HG03439 (cell line): ENCODE measurements around the gene CDH23.

Experiments
- ATAC-seq: cut with Tn5 transposase; IDR thresholded peaks from one replicate; pipeline ENCODE4 v1.9.1; 2021; ENCODE audit warnings: mild to moderate bottlenecking, moderate library complexity; ENCODE audit not compliant: unreplicated experiment

Gene CDH23

GRCh38 chr10:71648254-71648932, 251.7 kb downstream of the CDH23 start:
- no peak for ATAC-seq

DNA sequence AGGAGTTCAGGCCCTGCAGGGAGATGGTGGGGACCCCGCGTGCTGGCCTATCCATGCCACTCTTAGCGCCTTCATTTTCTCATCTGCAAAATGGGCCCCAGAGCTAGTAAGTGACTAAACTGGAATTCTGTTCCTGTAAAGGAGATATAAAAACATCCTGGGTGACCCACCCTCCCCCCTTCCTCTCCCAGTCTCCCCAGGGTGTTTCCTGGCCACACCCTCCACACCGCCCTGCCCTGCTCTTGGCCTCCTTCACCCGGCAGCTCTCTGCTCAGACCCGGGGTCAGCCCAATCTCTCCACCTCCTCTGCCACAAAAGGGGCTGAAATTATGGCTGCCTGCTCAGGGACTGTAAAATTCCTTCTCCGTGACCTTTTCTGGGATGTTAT, 252.2 kb downstream of the CDH23 start:
- no peak for ATAC-seq

DNA sequence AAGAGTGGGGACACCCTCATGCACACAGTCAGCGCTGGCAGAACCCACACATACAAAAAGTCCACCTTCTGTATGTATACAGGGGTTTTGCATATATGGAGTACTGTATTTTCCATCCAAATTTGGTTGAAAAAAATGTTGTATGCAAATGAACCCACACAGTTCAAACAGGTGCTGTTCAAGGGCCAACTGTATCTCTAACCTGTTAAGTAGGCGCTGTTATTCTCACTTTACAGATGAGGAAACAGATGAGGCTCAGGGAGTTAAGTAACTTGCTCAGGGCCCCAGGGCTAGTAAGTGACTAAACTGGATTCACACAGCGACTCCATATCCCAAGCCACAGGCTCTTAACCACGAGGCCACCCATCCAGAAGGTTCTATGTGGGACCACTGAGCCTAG, 252.9 kb downstream of the CDH23 start:
- no peak for ATAC-seq

DNA sequence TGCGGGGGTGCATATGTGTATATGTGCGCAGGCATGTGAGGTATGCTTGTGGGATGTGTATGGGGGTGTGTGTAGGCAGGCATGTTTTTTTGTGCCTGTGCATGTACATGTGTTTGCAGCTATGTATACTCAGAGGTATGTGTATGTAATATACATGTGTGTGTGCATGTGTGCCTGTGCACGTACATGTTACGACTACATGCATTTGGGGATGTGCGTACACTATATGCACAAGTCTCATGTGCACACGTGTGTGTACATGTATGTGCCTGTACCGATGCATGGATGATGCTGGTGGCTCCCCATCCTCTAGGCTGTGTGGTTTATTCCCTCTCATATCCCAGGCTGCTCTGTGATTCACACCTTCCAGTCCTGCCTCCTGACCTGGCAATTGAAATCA, 253.7 kb downstream of the CDH23 start:
- ATAC-seq, result no peak

DNA sequence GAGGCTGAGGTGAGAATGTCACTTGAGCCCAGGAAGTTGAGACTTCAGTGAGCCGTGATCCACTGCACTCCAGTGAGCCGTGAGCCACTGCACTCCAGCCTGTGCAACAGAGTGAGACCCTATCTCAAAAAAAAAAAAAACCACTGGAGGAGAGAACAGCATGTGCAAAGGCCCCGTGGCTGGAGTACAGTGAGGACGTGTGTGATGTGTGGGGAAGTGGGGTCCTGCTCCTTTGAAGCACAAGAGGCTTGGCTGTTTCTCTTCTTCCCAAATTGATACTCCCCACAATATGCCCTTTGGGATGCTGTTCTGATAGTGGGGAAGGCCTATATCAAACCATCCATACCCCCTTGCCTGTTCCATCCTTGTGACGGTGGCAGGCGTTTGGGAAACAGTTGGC, 254.7 kb downstream of the CDH23 start:
- no peak for ATAC-seq

DNA sequence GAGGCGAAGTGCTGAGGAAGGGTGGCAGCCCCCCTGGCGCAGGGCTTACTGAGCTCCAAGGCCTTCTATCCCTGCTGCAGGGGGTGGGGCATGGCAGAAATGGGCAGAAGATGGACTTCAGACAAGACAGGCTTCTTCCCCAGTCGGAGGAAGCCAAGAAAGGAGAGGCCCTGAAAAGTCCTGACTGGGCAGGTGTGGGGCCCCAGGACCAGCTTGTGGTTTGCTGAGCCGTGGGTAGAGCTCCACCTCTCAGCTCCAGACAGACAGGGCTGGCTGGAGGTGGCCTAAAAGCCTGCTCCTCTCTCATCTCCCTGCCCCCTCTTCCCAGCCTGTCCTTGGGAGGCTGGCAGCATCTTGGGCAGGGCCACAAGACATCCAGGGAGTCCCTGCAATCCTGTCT, 255.2 kb downstream of the CDH23 start:
- ATAC-seq, result no peak

DNA sequence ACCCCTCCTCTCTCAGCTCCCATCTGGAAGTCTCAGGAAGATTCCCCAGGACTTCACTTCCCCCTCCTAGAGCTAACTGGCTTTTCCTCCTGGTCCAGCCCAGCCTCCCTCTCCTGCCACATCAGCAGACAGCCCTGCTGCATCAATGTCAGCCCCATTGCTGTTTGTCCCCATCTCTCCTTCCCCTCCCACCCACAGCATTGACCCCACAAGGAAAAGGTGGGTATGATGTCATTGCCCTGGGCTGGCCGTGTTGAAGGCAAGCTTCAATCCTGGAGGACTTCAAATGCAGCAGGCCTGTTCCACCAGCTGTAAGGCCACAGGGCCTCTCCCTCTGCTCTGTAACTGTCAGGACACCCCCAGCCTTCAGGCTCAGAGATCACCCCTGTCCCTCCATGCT, 256.3 kb downstream of the CDH23 start:
- ATAC-seq, result no peak

DNA sequence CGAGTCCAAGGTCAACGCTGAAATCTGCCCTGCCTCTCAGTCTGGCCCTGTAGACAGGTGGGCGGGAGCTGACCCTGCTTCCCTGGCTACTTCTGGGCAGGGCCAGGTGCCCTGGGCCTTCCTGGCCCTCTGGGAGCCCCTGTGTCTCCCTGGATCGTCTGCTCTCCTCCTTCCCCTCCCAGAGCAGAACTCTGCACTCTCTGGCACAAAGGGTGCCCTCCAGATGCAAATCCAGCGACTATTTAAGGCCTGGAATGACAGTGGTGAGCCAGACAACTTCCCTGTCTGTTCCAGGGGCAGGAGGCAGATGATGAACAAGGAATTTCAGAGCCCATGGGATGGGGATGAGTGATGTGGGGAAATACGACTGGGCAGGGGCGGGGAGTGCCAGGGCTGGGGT, 259.5 kb downstream of the CDH23 start:
- no peak for ATAC-seq

DNA sequence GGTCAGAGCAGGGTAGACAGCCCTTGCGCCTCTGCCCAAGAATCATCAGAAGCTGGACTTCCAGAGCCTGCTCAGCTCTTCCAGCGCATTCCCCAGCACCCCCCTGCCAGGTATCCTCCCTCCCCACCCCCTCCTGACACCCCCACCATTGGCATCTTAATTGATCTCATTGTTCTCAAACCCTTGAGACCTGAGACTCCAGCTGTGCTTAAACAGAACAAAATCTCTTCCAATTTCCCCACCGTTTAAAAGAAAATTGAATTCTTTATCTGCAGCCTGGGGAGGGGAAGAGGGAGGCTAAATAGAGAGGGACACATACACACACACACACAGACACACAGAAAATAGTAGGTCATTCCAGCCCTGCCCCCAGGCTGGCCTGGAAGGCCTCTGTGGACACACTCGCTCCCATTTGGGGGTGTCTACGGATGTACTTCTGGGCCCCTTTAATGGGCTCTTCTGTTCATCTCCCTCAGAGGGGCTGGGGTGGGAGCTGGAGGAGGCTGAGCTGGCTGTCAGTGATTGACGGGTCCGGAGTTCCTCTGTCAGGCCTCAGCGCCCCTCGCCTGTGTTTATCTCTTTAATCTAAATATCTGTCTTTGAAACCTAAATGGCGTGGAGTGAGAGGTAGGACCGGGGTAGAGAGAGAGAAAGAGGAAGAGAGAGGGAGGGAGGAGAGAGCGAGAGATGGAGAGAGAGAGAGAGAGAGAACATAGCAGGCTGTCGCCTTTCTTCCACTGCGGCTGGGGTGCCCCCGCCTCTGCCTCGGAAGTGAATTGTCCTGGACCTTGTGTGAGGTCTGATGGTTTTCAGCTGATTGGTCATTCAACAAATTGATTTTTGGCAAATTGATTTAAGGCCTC, 261.1 kb downstream of the CDH23 start:
- no peak for ATAC-seq

- no peak for ATAC-seq
Observed at GRCh38 chr10:71658467-71658745, 261.7 kb downstream of the CDH23 start.

GRCh38 chr10:71659111-71659634, 262.5 kb downstream of the CDH23 start:
- ATAC-seq, result no peak

GRCh38 chr10:71659737-71660136, 263.0 kb downstream of the CDH23 start:
- no peak for ATAC-seq

- ATAC-seq, result no peak
Observed at GRCh38 chr10:71660313-71660712, 263.6 kb downstream of the CDH23 start.

GRCh38 chr10:71661060-71661622, 264.4 kb downstream of the CDH23 start:
- no peak for ATAC-seq

DNA sequence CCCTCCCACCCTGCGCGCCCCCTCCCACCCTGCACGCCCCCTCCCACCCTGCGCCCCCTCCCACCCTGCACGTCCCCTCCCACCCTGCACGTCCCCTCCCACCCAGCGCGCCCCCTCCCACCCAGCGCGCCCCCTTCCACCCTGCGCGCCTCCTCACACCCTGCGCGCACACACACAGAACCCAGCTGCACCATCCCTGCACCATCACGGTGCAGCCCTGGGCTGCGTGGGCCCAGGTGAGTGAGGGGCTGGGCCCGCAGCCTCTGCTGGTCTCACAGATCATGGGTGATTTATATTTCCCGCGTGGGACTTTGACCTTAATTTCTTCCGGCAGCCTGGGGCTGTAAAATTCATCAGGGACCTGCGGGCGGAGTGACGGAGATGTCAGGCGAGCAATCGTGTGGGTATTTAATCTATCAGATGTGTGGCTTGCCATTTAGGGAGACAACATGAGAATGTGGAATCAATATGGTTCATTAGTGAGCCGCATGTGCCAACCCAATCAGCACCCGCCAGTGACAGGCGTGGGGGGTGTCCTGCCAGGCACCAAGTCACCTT, 265.1 kb downstream of the CDH23 start:
- ATAC-seq, result no peak

DNA sequence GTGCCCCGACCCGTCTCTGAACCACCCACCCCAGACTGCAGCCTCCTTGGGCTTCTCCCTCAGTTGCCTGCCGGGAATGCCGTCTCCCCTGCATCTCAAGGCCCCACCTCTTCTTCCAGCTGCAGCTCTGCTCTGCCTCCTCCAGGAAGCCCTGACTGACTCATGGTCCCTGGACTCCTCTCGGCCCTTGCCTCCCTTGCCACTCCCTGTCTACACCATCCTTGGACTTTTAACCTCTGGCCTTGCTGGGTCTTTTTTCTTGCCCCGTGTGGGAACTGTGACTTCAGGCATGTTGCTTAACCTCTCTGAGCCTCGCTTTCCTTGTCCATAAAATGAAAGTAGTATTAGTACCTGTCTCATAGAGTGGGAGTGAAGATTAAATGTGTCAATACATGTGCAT, 266.6 kb downstream of the CDH23 start:
- no peak for ATAC-seq

GRCh38 chr10:71664585-71664984, 267.9 kb downstream of the CDH23 start:
- ATAC-seq, result no peak

- ATAC-seq, result no peak
Observed at GRCh38 chr10:71665456-71665855, 268.7 kb downstream of the CDH23 start.

- no peak for ATAC-seq
Observed at GRCh38 chr10:71666639-71667386, 270.1 kb downstream of the CDH23 start.

DNA sequence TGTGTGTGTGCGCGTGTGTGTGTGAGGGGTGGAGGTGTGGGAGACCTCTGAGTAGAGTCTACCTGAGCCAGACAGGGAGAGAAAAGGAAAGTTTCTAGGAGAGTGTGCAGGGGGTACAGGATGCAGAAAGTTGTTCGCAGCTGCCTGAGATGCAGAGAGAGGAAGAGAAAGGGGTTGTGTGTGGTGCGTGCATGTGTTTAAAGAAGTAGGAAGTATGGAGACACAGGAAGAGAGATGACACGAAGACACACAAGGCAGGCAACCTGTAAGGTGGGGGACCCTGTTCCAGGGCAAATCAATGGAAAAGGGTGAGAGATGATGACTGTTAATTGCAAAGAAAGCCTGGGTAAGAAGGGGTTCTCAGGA, 270.6 kb downstream of the CDH23 start:
- ATAC-seq, result no peak
